ENCODE data around the gene TTYH3.
A peak's percentile ranks its signal among the peaks of the same experiment; 100 is the strongest.
"Not testable (repeated sequence)": the region's sequence is repeated elsewhere in the genome, so short reads cannot be mapped to it uniquely, and the experiment has no call there.

Gene TTYH3

GRCh38 chr7:2689951-2690705 lies 58.3 kb downstream of the TTYH3 start:
- no peak for DNase-seq

GRCh38 chr7:2691011-2691707 lies 59.4 kb downstream of the TTYH3 start:
- no peak for DNase-seq

GRCh38 chr7:2691932-2692439 lies 60.2 kb downstream of the TTYH3 start:
- DNase-seq: not testable (repeated sequence)

GRCh38 chr7:2692543-2692942 lies 60.8 kb downstream of the TTYH3 start:
- no peak for DNase-seq

- DNase-seq: not testable (repeated sequence)
Observed at GRCh38 chr7:2693420-2694121, 61.8 kb downstream of the TTYH3 start.

- DNase-seq: not testable (repeated sequence)
Observed at GRCh38 chr7:2694122-2694436, 62.3 kb downstream of the TTYH3 start.

GRCh38 chr7:2698581-2699288 lies 66.9 kb downstream of the TTYH3 start:
- DNase-seq: no peak

- DNase-seq: no peak
Observed at GRCh38 chr7:2699289-2699620, 67.5 kb downstream of the TTYH3 start.

- DNase-seq: no peak
Observed at GRCh38 chr7:2700141-2700850, 68.5 kb downstream of the TTYH3 start.

- no peak for DNase-seq
Observed at GRCh38 chr7:2701424-2701823, 69.6 kb downstream of the TTYH3 start.

GRCh38 chr7:2701832-2702593 lies 70.2 kb downstream of the TTYH3 start:
- no peak for DNase-seq

- DNase-seq: no peak
Observed at GRCh38 chr7:2702594-2702957, 70.8 kb downstream of the TTYH3 start.

GRCh38 chr7:2705371-2706096 lies 73.7 kb downstream of the TTYH3 start:
- no peak for DNase-seq

- DNase-seq: no peak
Observed at GRCh38 chr7:2706685-2707126, 74.9 kb downstream of the TTYH3 start.

GRCh38 chr7:2707481-2707880 lies 75.7 kb downstream of the TTYH3 start:
- DNase-seq: no peak

- no peak for DNase-seq
Observed at GRCh38 chr7:2708041-2708440, 76.3 kb downstream of the TTYH3 start.

GRCh38 chr7:2708547-2709310 lies 76.9 kb downstream of the TTYH3 start:
- DNase-seq: no peak

GRCh38 chr7:2709553-2710285 lies 77.9 kb downstream of the TTYH3 start:
- peak; percentile 84 for DNase-seq

GRCh38 chr7:2710286-2710655 lies 78.5 kb downstream of the TTYH3 start:
- DNase-seq: no peak
